Activated naive CD4-positive, alpha-beta T cell treated with anti-CD3 and anti-CD28 coated beads, Interleukin-2, amount 50 U/mL, for 72 hours (primary cell): ENCODE measurements around the gene GDF10. TPM values are rescaled to one million over a fixed set of nuclear protein-coding genes. Genes with fewer than 3 reads are reported as not detected.

Experiments used
- ATAC-seq, 2 donors: fragments of 150-1000 bp; cut with Tn5 transposase; 2 replicates each; pipeline ENCODE4 v1.10.0; 2021; ENCODE audit warnings: mild to moderate bottlenecking in 2 of 2, moderate library complexity in 2 of 2
- DNase-seq, 2 donors: peaks; one replicate each; pipeline ENCODE4 v3.0.0; 2021 to 2022; ENCODE audit warnings: low spot score in 2 of 2
- H3K27ac Mint-ChIP-seq, 2 donors: one replicate each; pipeline ENCODE4 v1.8.0; 2022; ENCODE audit warnings: mild to moderate bottlenecking in 2 of 2, mixed read lengths in 2 of 2
- H3K36me3 Mint-ChIP-seq, 2 donors: one replicate each; pipeline ENCODE4 v1.8.0; 2022; ENCODE audit warnings: mixed read lengths in 2 of 2
- H3K9me3 Mint-ChIP-seq, 2 donors: one replicate each; pipeline ENCODE4 v1.8.0; 2022; ENCODE audit warnings: mixed read lengths in 2 of 2
- total RNA-seq, 2 donors: library from RNA; stranded (reverse); gene quantifications; one replicate each; pipeline ENCODE4 v1.2.3, GENCODE V29; 2022

Gene GDF10
- total RNA-seq, 2 donors from 2014 or later = 0.14 to 0.23 TPM

GRCh38 chr10:47348661-47349470 lies 48.9 kb downstream of the GDF10 start:
- Mint-ChIP-seq H3K27ac (no peak overlapping the region), H3K9me3 (no peaks in the 10 kb centered on the region), H3K36me3 (no peaks in the 10 kb centered on the region)
- ATAC-seq (no peak), DNase-seq (no peak)

- DNase-seq (no peak), ATAC-seq (no peak)
- Mint-ChIP-seq H3K27ac (no peak overlapping the region), H3K9me3 (no peaks in the 10 kb centered on the region), H3K36me3 (no peaks in the 10 kb centered on the region)
Observed at GRCh38 chr10:47349516-47349915, 49.5 kb downstream of the GDF10 start.

GRCh38 chr10:47349941-47350371 lies 50.0 kb downstream of the GDF10 start:
- no peaks in the 10 kb centered on the region for H3K36me3 Mint-ChIP-seq
- no peak overlapping the region for H3K27ac Mint-ChIP-seq
- DNase-seq (peak in 1 of 2 donors; percentile 54), ATAC-seq (no peak)
- no peaks in the 10 kb centered on the region for H3K9me3 Mint-ChIP-seq

GRCh38 chr10:47350671-47351640 lies 51.0 kb downstream of the GDF10 start:
- no peaks in the 10 kb centered on the region for H3K36me3 Mint-ChIP-seq
- H3K27ac Mint-ChIP-seq = no peak overlapping the region
- ATAC-seq = no peak

GRCh38 chr10:47351899-47352815 lies 52.2 kb downstream of the GDF10 start:
- H3K36me3 Mint-ChIP-seq = no peaks in the 10 kb centered on the region
- DNase-seq (peak in 1 of 2 donors; percentile 41), ATAC-seq (no peak)
- no peaks in the 10 kb centered on the region for H3K9me3 Mint-ChIP-seq
- no peak overlapping the region for H3K27ac Mint-ChIP-seq

More at GRCh38 chr10:47350671-47351640, 51.0 kb downstream of the GDF10 start:
- no peaks in the 10 kb centered on the region for H3K9me3 Mint-ChIP-seq
- DNase-seq = peak in 1 of 2 donors; percentile 40

- ATAC-seq = no peak
- no peaks in the 10 kb centered on the region for H3K9me3 Mint-ChIP-seq
- H3K27ac Mint-ChIP-seq = no peak overlapping the region
Observed at GRCh38 chr10:47353351-47353750, 53.4 kb downstream of the GDF10 start.

GRCh38 chr10:47354165-47354564 lies 54.2 kb downstream of the GDF10 start:
- H3K9me3 Mint-ChIP-seq = no peaks in the 10 kb centered on the region
- ATAC-seq = no peak
- H3K36me3 Mint-ChIP-seq = no peaks in the 10 kb centered on the region
- DNase-seq = peak in 1 of 2 donors; percentile 18
- H3K27ac Mint-ChIP-seq = no peak overlapping the region

More at GRCh38 chr10:47353351-47353750, 53.4 kb downstream of the GDF10 start:
- DNase-seq = no peak
- H3K36me3 Mint-ChIP-seq = no peaks in the 10 kb centered on the region

- DNase-seq (no peak), ATAC-seq (no peak)
- Mint-ChIP-seq H3K27ac (no peak overlapping the region), H3K9me3 (no peaks in the 10 kb centered on the region), H3K36me3 (no peaks in the 10 kb centered on the region)
Observed at GRCh38 chr10:47354900-47355299, 54.9 kb downstream of the GDF10 start.

GRCh38 chr10:47356708-47357107 lies 56.7 kb downstream of the GDF10 start:
- H3K36me3 Mint-ChIP-seq = no peaks in the 10 kb centered on the region

GRCh38 chr10:47357131-47357582 lies 57.2 kb downstream of the GDF10 start:
- DNase-seq (peak in 1 of 2 donors; percentile 47), ATAC-seq (no peak)
- Mint-ChIP-seq H3K27ac (no peak overlapping the region), H3K36me3 (no peaks in the 10 kb centered on the region), H3K9me3 (no peaks in the 10 kb centered on the region)

More at GRCh38 chr10:47356708-47357107, 56.7 kb downstream of the GDF10 start:
- Mint-ChIP-seq H3K9me3 (no peaks in the 10 kb centered on the region), H3K27ac (no peak overlapping the region)
- DNase-seq (no peak), ATAC-seq (no peak)

- peak in 1 of 2 donors; percentile 20 for DNase-seq
- Mint-ChIP-seq H3K36me3 (no peaks in the 10 kb centered on the region), H3K9me3 (no peaks in the 10 kb centered on the region), H3K27ac (no peak overlapping the region)
- ATAC-seq = no peak
Observed at GRCh38 chr10:47357911-47358310, 57.9 kb downstream of the GDF10 start.

GRCh38 chr10:47358457-47358856 lies 58.5 kb downstream of the GDF10 start:
- ATAC-seq (no peak), DNase-seq (peak in 1 of 2 donors; percentile 31)
- H3K9me3 Mint-ChIP-seq = no peaks in the 10 kb centered on the region

GRCh38 chr10:47359101-47359500 lies 59.1 kb downstream of the GDF10 start:
- ATAC-seq (no peak), DNase-seq (no peak)
- Mint-ChIP-seq H3K36me3 (no peaks in the 10 kb centered on the region), H3K27ac (no peak overlapping the region), H3K9me3 (no peaks in the 10 kb centered on the region)

More at GRCh38 chr10:47358457-47358856, 58.5 kb downstream of the GDF10 start:
- Mint-ChIP-seq H3K27ac (no peak overlapping the region), H3K36me3 (no peaks in the 10 kb centered on the region)

GRCh38 chr10:47359626-47360418 lies 59.8 kb downstream of the GDF10 start:
- H3K36me3 Mint-ChIP-seq = no peaks in the 10 kb centered on the region
- peak in 1 of 2 donors; percentile 44 for DNase-seq
- H3K9me3 Mint-ChIP-seq = no peaks in the 10 kb centered on the region
- H3K27ac Mint-ChIP-seq = no peak overlapping the region
- ATAC-seq = no peak

GRCh38 chr10:47360419-47361040 lies 60.5 kb downstream of the GDF10 start:
- ATAC-seq (no peak), DNase-seq (no peak)
- Mint-ChIP-seq H3K27ac (no peak overlapping the region), H3K36me3 (no peaks in the 10 kb centered on the region), H3K9me3 (no peaks in the 10 kb centered on the region)
